HG02938 (cell line): ENCODE measurements around the gene GALNT1.

ENCODE experiments used
- ATAC-seq: cut with Tn5 transposase; IDR thresholded peaks from one replicate; pipeline ENCODE4 v1.9.1; 2021; ENCODE audit warnings: mild to moderate bottlenecking, moderate library complexity; ENCODE audit not compliant: unreplicated experiment

Gene GALNT1

GRCh38 chr18:35711227-35711626 is 129.7 kb downstream of the GALNT1 start:
- no peak for ATAC-seq

GRCh38 chr18:35713545-35713944 is 132.0 kb downstream of the GALNT1 start:
- ATAC-seq: no peak

GRCh38 chr18:35714539-35714938 is 133.0 kb downstream of the GALNT1 start:
- ATAC-seq: no peak

DNA sequence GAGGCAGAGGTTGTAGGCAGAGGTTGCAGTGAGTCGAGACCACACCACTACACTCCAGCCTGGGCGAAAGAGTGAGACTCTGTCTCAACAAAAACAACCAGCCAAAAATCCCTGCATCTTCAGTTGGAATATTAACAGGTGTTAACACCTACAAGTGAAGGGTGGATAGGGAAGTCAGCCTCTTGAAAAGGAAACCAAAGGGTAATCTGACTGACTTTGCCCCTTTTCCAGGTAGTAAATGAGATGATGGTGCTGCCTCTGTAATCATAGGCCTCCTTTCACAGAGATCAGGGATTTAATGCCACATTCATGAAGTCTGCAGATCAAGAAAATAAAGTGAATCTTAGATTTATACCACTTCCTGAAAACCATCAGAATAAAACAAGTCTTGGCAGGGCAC is 133.6 kb downstream of the GALNT1 start:
- ATAC-seq: no peak

- ATAC-seq: no peak
These were observed 134.8 kb downstream of the GALNT1 start for GRCh38 chr18:35716169-35716831.

GRCh38 chr18:35717182-35717581 is 135.6 kb downstream of the GALNT1 start:
- ATAC-seq: no peak

DNA sequence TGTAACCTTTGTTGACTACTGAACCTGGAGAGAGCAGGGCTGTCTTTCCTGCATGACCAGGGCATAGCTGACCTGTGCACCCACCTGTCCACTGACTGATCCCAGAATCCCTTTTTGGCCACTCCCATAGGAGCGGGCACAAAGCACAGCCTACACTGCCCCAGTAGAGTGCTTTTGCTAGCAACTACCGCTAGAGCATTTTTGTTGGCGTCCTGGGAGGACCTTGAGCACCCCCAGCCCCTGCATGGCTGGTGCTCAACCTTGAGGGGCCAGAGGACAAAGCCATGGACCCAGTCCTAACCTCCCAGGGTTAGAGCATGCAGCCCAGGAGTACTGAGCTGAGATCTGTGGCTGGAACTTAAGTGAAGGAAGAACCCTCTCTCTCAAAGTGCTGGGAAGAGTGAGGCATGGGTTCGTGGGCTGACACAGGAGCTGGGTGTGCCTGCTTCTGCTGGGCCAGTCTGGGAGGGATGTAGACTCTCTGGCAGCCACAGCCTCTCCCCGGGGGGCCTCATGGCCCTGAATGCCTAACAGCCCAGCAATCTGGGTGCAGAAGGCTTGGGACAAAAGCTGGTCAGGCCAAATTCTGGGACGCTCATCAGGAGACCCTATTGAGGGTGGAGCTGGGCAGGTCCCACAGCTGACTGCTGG is 140.0 kb downstream of the GALNT1 start:
- no peak for ATAC-seq

DNA sequence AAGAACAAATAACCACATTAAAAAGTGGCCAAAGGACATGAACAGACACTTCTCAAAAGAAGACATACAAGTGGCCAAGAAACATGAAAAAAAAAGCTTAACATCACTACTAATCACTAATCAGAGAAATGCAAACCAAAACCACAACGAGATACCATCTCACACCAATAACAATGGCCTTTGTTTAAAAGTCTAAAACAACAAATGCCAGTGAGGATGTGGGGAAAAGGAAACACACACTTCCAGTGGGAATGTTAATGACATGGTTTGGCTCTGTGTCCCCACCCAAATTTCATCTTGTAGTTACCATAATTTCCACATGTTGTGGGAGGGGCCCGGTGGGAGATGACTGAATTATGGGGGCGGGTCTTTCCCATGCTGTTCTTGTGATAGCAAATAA is 147.1 kb downstream of the GALNT1 start:
- ATAC-seq: no peak

- ATAC-seq: no peak
These were observed 148.6 kb downstream of the GALNT1 start for GRCh38 chr18:35729991-35730668.

DNA sequence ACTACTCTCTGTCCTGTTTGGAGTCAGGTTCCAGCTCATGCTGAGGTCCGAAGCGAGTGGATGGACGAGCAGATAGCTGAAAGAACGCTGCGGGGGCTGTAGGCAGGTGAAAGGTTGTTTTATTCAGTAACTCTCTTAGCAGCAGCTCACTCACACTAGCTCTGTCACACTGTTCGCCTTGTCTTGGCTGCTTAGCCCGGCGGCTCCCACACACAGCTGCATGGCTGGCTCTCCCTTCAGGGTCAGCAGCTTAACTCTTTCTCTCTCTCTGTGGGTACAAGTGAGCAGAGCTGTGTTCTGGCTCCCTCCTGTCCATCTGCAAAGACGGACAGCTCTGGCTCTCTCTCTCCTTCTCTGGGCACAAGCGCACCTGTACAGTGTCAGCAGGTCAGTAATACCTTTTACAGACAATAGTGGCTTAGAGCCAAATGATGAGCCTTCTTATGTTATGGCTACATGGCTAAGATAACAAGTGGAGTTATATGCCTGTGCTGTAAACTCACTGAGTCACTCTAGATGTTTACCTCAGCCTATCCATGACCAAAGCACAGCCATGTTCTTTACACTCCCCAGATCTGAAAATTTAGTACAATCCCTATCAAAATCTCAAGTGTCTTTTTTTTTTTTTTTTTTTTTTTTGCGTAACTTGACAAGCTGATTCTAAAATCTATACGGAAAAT is 149.3 kb downstream of the GALNT1 start:
- no peak for ATAC-seq

- ATAC-seq: no peak
These were observed 150.2 kb downstream of the GALNT1 start for GRCh38 chr18:35731701-35732100.

- no peak for ATAC-seq
These were observed 150.6 kb downstream of the GALNT1 start for GRCh38 chr18:35732162-35732561.

GRCh38 chr18:35732636-35733035 is 151.1 kb downstream of the GALNT1 start:
- ATAC-seq: no peak

- ATAC-seq: no peak
These were observed 151.9 kb downstream of the GALNT1 start for GRCh38 chr18:35733408-35733807.

DNA sequence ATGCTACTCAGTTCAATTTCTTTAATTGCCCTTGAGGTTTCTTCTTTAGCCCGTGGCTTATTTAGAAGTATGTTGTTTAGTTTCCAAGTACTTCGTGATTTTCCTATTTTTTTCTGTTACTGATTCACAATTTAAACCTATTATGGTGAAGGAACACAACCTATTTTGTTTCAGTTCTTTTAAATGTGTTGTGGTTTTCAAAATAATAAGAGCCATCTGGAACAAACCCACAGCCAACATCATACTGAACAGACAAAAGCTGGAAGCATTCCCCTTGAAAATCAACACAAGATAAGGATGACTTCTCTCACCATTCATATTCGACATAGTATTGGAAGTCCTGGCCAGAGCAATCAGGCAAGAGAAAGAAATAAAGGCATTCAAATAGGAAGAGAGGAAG is 155.2 kb downstream of the GALNT1 start:
- ATAC-seq: no peak

GRCh38 chr18:35739778-35740177 is 158.2 kb downstream of the GALNT1 start:
- no peak for ATAC-seq

- ATAC-seq: no peak
These were observed 159.1 kb downstream of the GALNT1 start for GRCh38 chr18:35740656-35741055.

DNA sequence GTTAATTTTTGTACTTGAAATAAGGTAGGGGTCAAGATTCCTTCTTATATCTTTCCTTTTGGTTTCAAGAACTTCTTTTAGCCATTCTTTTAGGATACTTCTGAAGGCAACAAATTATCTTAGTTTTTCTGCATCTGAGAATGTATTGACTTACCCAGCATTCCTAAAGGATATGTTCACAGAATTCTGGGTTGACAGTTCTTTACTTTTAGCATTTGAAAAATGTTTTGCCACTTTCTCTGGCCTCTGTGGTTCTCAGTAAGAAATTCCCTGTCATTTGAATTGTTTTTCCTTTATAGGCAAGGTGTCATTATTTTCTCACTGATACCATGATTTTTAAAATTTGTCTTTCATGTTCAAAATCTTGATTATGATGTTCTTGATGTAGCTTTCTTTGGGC is 162.4 kb downstream of the GALNT1 start:
- no peak for ATAC-seq

DNA sequence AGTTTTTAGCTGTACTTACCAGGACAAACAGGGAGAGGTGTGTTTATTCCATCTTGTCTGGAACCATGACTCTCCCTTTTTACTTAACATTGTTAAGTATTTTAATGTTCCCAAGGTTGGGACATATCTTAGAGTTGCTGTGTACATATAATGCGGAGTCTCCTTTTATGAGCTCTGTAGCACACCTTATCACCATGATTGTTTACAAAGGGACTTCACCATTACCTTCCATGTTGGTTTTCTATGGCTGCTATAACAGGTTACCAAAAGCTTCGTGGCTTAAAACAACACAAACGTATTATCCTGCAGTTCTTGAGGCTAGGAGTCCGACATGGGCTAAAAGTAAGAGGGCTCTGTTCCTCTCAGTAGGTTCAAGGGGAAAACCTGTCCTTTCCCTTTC is 164.3 kb downstream of the GALNT1 start:
- no peak for ATAC-seq

- no peak for ATAC-seq
These were observed 165.3 kb downstream of the GALNT1 start for GRCh38 chr18:35746826-35747339.

- ATAC-seq: no peak
These were observed 166.4 kb downstream of the GALNT1 start for GRCh38 chr18:35747894-35748472.
